GM19324 (cell line): ENCODE results near the gene GABBR2.

Source experiments
- ATAC-seq: cut with Tn5 transposase; IDR thresholded peaks from one replicate; pipeline ENCODE4 v1.9.1; 2021; ENCODE audit warnings: mild to moderate bottlenecking, moderate library complexity; ENCODE audit not compliant: unreplicated experiment, low FRiP score

GABBR2 gene

GRCh38 chr9:98334796-98335195 lies 373.9 kb downstream of the GABBR2 start:
- no peak for ATAC-seq

DNA sequence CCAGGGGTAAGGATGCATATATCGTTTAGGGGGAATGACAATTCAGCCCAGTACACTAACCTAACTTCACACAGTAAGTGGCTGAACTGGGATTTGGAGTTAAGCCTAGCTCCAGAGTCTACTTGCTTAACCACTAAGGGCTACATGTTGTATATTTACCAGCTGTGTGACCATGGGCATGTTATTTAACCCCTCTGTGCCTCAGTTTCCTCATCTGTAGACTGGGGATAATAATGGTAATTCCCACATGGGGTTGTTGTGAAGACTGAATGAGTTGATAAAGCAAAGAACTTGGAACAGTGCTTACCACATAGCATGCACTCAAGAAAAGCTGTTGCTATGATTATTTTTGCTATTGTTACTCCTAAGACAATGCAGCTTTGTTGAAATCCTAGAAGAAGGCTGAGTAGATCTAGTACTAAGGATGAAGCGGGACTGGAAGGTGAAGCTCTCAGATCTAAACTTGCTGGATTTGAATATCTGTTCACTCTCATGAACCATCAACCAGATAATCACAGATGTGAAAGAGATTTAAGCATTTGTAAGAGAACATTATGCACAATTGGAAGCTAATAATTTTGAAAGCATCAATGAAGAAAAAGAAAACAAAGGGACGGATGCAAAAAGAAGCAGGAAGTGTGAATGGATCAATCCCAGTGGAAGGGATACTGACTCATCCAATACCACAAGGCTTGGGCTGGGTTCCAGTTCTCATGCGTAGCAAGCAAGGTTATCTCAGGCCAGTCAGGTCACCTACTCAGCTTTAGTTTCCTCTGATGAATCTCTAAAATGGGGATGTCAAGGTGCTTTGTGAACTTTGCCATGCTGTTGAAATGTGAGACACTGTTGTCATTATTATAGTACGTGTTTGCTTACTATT lies 374.8 kb downstream of the GABBR2 start:
- ATAC-seq = no peak

- no peak for ATAC-seq
These were observed 376.3 kb downstream of the GABBR2 start for GRCh38 chr9:98332405-98332831.

GRCh38 chr9:98331536-98332259 lies 377.0 kb downstream of the GABBR2 start:
- no peak for ATAC-seq

GRCh38 chr9:98330831-98331230 lies 377.9 kb downstream of the GABBR2 start:
- no peak for ATAC-seq

GRCh38 chr9:98329904-98330303 lies 378.8 kb downstream of the GABBR2 start:
- ATAC-seq = no peak

GRCh38 chr9:98329281-98329680 lies 379.5 kb downstream of the GABBR2 start:
- ATAC-seq = no peak

DNA sequence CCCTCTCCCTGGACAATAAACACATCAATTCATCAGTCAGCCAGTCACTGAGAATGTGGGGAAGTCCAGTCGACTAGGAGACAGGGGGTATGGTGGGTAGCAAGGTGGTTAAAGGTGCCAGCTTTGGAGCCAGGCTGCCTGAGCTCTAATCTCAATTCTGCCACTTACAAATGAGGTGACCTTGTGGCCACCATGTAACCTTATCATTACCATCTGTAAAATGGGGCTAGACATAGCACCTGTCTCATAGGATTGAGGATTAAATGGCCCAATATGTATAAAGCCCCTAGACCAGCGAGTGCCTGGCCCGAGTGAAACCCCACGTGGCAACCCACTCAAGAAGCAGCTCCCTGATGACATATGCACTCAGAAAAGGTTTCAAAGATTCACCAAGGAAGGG lies 380.0 kb downstream of the GABBR2 start:
- no peak for ATAC-seq

- ATAC-seq = no peak
These were observed 380.6 kb downstream of the GABBR2 start for GRCh38 chr9:98328141-98328540.

DNA sequence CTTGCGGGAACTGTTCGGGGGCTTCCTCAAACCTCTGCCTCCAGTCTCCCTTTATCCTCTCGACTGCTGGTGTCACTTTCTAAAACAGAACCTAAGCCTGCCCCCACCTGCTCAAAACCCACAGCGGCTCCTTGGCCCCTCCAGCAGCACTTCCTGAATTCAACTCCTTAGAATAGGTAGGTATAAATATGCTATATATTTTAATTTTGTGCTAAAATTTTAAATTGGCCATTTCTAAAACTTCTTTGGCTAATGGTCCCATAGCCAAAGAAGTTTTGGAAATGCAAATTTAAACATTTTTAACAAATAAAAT lies 381.5 kb downstream of the GABBR2 start:
- ATAC-seq = no peak

- no peak for ATAC-seq
These were observed 382.1 kb downstream of the GABBR2 start for GRCh38 chr9:98326459-98327248.

DNA sequence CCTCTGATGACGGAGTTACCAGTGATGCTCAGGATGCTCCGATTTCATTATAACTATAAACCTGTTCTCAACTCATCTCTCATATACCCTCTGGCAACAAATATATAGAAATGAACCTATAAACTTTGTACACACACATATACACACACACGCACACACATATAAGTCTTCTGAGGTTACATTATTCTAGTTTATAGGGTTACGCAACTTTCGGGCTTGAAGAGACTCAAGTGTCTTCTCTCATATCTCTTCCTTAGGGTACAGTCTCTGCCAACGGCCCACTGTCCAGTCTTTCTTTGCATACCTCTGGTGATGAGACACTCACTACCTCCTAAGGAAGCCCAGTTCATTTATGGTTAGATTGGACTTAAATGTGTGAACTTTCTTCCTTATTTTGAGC lies 383.9 kb downstream of the GABBR2 start:
- no peak for ATAC-seq

DNA sequence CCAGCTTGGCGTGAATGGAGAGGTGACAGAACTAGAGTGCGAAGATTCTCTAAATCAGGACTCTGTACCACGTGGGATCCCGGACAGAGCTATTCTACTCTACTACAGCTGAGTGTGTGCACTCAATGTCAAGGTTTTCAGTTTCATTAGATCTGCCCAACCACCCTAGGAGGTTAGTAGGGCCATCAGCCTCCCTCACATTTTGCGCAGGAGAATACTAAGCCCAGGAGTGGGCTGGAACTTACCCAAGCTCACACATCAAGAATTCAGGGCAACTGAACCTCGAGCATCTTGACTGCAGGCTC lies 385.0 kb downstream of the GABBR2 start:
- ATAC-seq = no peak

GRCh38 chr9:98323051-98323830 lies 385.5 kb downstream of the GABBR2 start:
- no peak for ATAC-seq

GRCh38 chr9:98321269-98321668 lies 387.5 kb downstream of the GABBR2 start:
- ATAC-seq = no peak

DNA sequence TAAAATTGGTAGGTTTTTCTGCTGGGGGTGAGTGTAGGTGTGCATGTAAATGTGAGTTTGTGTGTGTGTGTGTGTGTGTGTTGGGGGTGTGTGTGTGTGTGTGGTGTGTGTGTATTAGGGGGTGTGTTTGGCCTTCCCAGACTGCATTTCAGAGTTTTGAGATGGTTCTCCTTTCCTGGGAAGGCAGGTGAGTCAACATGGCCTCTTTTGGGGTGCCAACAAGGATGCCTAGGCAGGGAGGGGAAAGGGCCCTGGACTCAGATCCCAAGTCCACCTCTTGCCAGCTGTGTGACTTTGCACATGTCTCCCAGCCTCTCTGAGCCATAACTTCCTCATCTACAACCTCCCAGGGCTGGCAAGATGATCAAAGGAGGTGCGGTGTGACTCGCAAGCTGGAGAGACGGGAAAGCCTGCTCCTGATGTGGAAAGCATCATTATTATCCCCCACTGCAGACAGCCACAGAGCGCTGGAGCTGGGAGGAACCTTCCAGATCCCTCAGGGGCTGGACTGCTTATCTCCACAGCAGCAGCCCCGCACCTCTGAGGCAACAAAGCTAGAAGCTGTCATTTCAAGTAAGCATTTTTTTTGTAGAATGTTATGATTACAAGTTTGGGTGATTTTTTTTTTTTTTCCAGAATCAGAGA lies 389.8 kb downstream of the GABBR2 start:
- no peak for ATAC-seq

GRCh38 chr9:98318041-98318790 lies 390.5 kb downstream of the GABBR2 start:
- no peak for ATAC-seq

DNA sequence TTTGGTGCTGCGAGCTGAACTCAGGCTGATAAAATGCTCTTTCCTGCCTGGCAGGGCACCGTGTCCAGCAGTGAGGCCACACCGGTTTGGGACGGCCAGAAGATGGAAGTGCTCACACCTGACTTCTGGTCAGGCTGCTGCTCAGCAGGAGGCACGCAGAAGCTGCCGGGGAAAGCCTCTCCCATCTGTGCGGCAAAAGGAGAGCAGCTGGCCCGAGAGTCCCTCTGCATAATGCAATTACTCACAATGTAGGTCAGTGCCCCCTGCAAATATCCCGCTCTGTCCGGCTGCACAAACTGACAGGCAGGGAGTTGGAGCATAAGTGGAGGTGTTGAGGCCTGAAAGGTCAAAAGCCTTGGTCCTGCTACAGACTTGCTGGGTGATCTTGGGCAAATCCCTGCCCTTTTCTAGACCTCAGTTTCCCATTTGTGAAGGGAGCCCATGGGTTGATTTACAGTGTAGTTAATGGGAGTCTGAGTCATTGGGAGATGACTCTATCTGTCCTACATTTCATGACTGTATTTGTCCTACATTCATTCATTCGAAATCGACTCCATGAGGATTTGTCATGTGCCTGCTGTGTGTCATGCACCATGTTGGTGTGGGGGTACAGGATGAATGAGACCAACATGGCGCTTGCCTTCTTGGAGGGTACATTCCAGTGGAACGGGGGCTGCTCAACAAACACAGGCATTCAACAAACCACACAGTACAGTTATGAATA lies 391.4 kb downstream of the GABBR2 start:
- ATAC-seq = no peak
